HCT116 (cell line): ENCODE results near the gene TARBP1. TPM values are rescaled to one million over a fixed set of nuclear protein-coding genes. Genes with fewer than 3 reads are reported as not detected.

ENCODE experiments used
- ATAC-seq: fragments of 200-7000 bp; cut with Tn5 transposase; 2 replicates; pipeline ENCODE4 v1.9.1; 2020; ENCODE audit warnings: mild to moderate bottlenecking, moderate library complexity
- BruUV-seq: library from RNA; stranded (reverse); fragments of 400-500 nt; replicated peaks from 2 replicates; lab custom pipeline; 2021; lab: Mats Ljungman, UMichigan
- CTCF ChIA-PET: fragments of 300-600 bp; sonication (Branson Sonifier 250); formaldehyde crosslinking; loops from one replicate; lab custom pipeline; 2021; ENCODE audit warnings: antibody characterized with exemption; lab: Charles Lee
- POLR2A ChIA-PET: fragments of 300-600, 350-600 bp; sonication (Branson Sonifier 250); formaldehyde crosslinking; loops from one replicate; lab custom pipeline; 2021; ENCODE audit warnings: antibody characterized with exemption; lab: Charles Lee
- RAD21 ChIA-PET, 2 experiments: fragments of 300-600 bp; sonication (Branson Sonifier 250); formaldehyde crosslinking; loops; one replicate each; lab custom pipeline; 2023; ENCODE audit warnings: low total read pairs in 2 of 2; ENCODE audit not compliant: uncharacterized antibody in 2 of 2, unreplicated experiment in 2 of 2, low non-redundant PET in 1 of 2; lab: Charles Lee
- DNase-seq: peaks from one replicate; pipeline ENCODE4 v3.0.0-alpha.2; 2010; ENCODE audit warnings: low read depth, low spot score
- H2AFZ ChIP-seq: fragments of 200-600 bp; shearing (Covaris generic), sonication (generic); 2 replicates; pipeline ENCODE4 v1.6.1; 2017; ENCODE audit warnings: low read depth, mixed run types, mixed read lengths, antibody characterized with exemption, low read length; ENCODE audit not compliant: poor library complexity, severe bottlenecking
- H3K27ac ChIP-seq: 2 replicates; pipeline ENCODE4 v1.5.1; 2012; ENCODE audit warnings: low read depth, low read length
- H3K27me3 ChIP-seq: fragments of 200-600 bp; sonication (generic); 2 replicates; pipeline ENCODE4 v1.6.1; 2016; ENCODE audit warnings: mixed run types, low read length, mixed read lengths; ENCODE audit not compliant: insufficient read depth
- H3K36me3 ChIP-seq, 2 experiments: fragments of 200-500 bp in 1 of 2; fragments of 200-600 bp in 1 of 2; sonication (Bioruptor generic) in 1 of 2; sonication (generic) in 1 of 2; 2 replicates each; pipeline versions ENCODE4 v1.5.1 to v1.6.1; 2014 to 2016; ENCODE audit warnings: low read length in 2 of 2, inconsistent platforms in 1 of 2, mixed read lengths in 1 of 2, mixed run types in 1 of 2; ENCODE audit not compliant: insufficient read depth in 2 of 2, control insufficient read depth in 1 of 2
- H3K4me1 ChIP-seq, 2 experiments: fragments of 200-600 bp in 1 of 2; sonication (generic) in 1 of 2; 2 replicates each; pipeline versions ENCODE4 v1.5.1 to v1.6.1; 2012 to 2017; ENCODE audit warnings: low read length in 2 of 2, inconsistent platforms in 1 of 2, mild to moderate bottlenecking in 1 of 2, mixed read lengths in 1 of 2, mixed run types in 1 of 2, moderate library complexity in 1 of 2; ENCODE audit not compliant: insufficient read depth in 2 of 2, control insufficient read depth in 1 of 2
- H3K4me2 ChIP-seq: fragments of 200-600 bp; sonication (generic); 2 replicates; pipeline ENCODE4 v1.6.1; 2017; ENCODE audit warnings: mixed run types, low read length, mixed read lengths
- H3K4me3 ChIP-seq, 2 experiments: fragments of 200-600 bp in 1 of 2; sonication (generic) in 1 of 2; replicated peaks in 1 of 2; 2 replicates each; pipeline ENCODE4 v1.5.1; 2011 to 2016; ENCODE audit warnings: low read length in 2 of 2, control low read depth in 1 of 2, low read depth in 1 of 2, mild to moderate bottlenecking in 1 of 2, mixed read lengths in 1 of 2, mixed run types in 1 of 2
- H3K79me2 ChIP-seq: fragments of 200-600 bp; sonication (generic); 2 replicates; pipeline ENCODE4 v1.6.1; 2017; ENCODE audit warnings: mild to moderate bottlenecking, mixed run types, low read length, moderate library complexity, mixed read lengths; ENCODE audit not compliant: insufficient read depth
- H3K9ac ChIP-seq: fragments of 200-600 bp; sonication (generic); 2 replicates; pipeline ENCODE4 v1.6.1; 2016; ENCODE audit warnings: low read length, mixed read lengths
- H3K9me2 ChIP-seq: fragments of 200-600 bp; sonication (generic), shearing (Covaris generic); 2 replicates; pipeline ENCODE4 v1.6.1; 2017; ENCODE audit warnings: mixed run types, mild to moderate bottlenecking, moderate library complexity; ENCODE audit not compliant: insufficient read depth
- H3K9me3 ChIP-seq, 2 experiments: fragments of 200-500 bp in 1 of 2; fragments of 200-600 bp in 1 of 2; sonication (Bioruptor generic) in 1 of 2; sonication (generic) in 1 of 2; 2 replicates each; pipeline ENCODE4 v1.6.1; 2014 to 2017; ENCODE audit warnings: low read length in 2 of 2, mixed read lengths in 2 of 2, inconsistent platforms in 1 of 2, low read depth in 1 of 2, mild to moderate bottlenecking in 1 of 2, mixed run types in 1 of 2, moderate library complexity in 1 of 2; ENCODE audit not compliant: control insufficient read depth in 1 of 2, insufficient read depth in 1 of 2
- H4K20me1 ChIP-seq: fragments of 200-600 bp; sonication (generic), shearing (Covaris generic); 2 replicates; pipeline ENCODE4 v1.6.1; 2017; ENCODE audit warnings: mixed run types, mild to moderate bottlenecking, moderate library complexity; ENCODE audit not compliant: insufficient read depth
- CTCF ChIP-seq, 3 experiments: fragments of 200-600 bp in 1 of 3; sonication (generic) in 1 of 3; IDR thresholded peaks in 2 of 3; conservative IDR thresholded peaks in 1 of 3; 2 replicates each; pipeline ENCODE4 v1.5.1; 2012 to 2017; ENCODE audit warnings: low read depth in 2 of 3, low read length in 2 of 3, antibody characterized with exemption in 1 of 3, borderline replicate concordance in 1 of 3, control low read depth in 1 of 3, mild to moderate bottlenecking in 1 of 3, mixed read lengths in 1 of 3, mixed run types in 1 of 3, moderate library complexity in 1 of 3; ENCODE audit not compliant: insufficient read depth in 1 of 3
- EGR1 ChIP-seq: IDR thresholded peaks from 2 replicates; pipeline ENCODE4 v1.6.1; 2012; ENCODE audit warnings: low read depth
- ELF1 ChIP-seq: IDR thresholded peaks from 2 replicates; pipeline ENCODE4 v1.6.1; 2012; ENCODE audit warnings: low read depth, borderline replicate concordance
- EZH2phosphoT487 ChIP-seq: fragments of 200-600 bp; IDR thresholded peaks from 2 replicates; pipeline ENCODE4 v1.6.1; 2018; ENCODE audit warnings: antibody characterized with exemption, borderline replicate concordance
- MAX ChIP-seq: IDR thresholded peaks from 2 replicates; pipeline ENCODE4 v1.6.1; 2012
- REST ChIP-seq: IDR thresholded peaks from 2 replicates; pipeline ENCODE4 v1.6.1; 2012; ENCODE audit warnings: low read depth
- SP1 ChIP-seq: IDR thresholded peaks from 2 replicates; pipeline ENCODE4 v1.6.1; 2012; ENCODE audit warnings: low read depth
- SRF ChIP-seq: IDR thresholded peaks from 2 replicates; pipeline ENCODE4 v1.6.1; 2012; ENCODE audit warnings: low read depth
- YY1 ChIP-seq: IDR thresholded peaks from 2 replicates; pipeline ENCODE4 v1.6.1; 2011; ENCODE audit warnings: low read length, low read depth, moderate library complexity, mild to moderate bottlenecking; ENCODE audit not compliant: insufficient replicate concordance; ENCODE audit errors: extremely low read depth
- ZNF274 ChIP-seq: fragments of 200-500 bp; sonication (Bioruptor generic); IDR thresholded peaks from 2 replicates; pipeline ENCODE4 v1.6.1; 2014; ENCODE audit warnings: mild to moderate bottlenecking, low read depth, low read length, inconsistent platforms
- intact Hi-C: fragments of 100-400 bp; cut with micrococcal nuclease; formaldehyde crosslinking; loops from 2 replicates; pipeline ENCODE4 v1.10.0; 2022
- total RNA-seq: library from RNA; stranded (reverse); gene quantifications from one replicate; pipeline ENCODE4 v1.2.1, GENCODE V29; 2021; ENCODE audit not compliant: unreplicated experiment

TARBP1 gene
- total RNA-seq, 1 experiment from 2014 or later: 17.2 TPM

- no peak for TF ChIP-seq REST
- TF ChIP-seq, all 23 proteins: peak for 0
Measured at GRCh38 chr1:234397732-234398131, 81.2 kb downstream of the TARBP1 start (continued).

GRCh38 chr1:234396871-234397270, 82.1 kb downstream of the TARBP1 start:
- intact Hi-C loops: no loop called here
- Histone ChIP-seq H3K27ac (no peak overlapping the region), H3K9ac (no peak overlapping the region), H4K20me1 (no peaks in the 10 kb centered on the region), H3K4me3 (no peak overlapping the region), H2AFZ (no peak overlapping the region), H3K36me3 (no peaks in the 10 kb centered on the region), H3K9me3 (no peaks in the 10 kb centered on the region), H3K27me3 (no peaks in the 10 kb centered on the region), H3K79me2 (no peaks in the 10 kb centered on the region), H3K4me1 (no peaks in the 10 kb centered on the region), H3K9me2 (no peaks in the 10 kb centered on the region), H3K4me2 (no peak overlapping the region)
- CTCF ChIA-PET: no interaction called here
- RAD21 ChIA-PET: no interaction called here
- POLR2A ChIA-PET: no interaction called here
- TF ChIP-seq MAX: no peak
- TF ChIP-seq ELF1: no peak
- no peak for TF ChIP-seq CTCF (IDR thresholded peaks at IDR 0.05 in 2 of 3, conservative IDR thresholded peaks at IDR 0.05 in 1 of 3; ENCODE audit: borderline replicate concordance in 1 of 3, insufficient read depth in 1 of 3, low read depth in 2 of 3, low read length in 2 of 3)
- TF ChIP-seq SRF: no peak
- no peak for TF ChIP-seq ZNF274
- TF ChIP-seq EZH2phosphoT487: no peak
- no peak for TF ChIP-seq EGR1
- no peak for TF ChIP-seq YY1
- TF ChIP-seq SP1: no peak
- no TSS peak for BruUV-seq
- DNase-seq (no peak), ATAC-seq (no peak)
